SH-SY5Y (cell line): ENCODE data around the gene ARL3.

Experiments used
- GATA2 ChIP-seq: IDR thresholded peaks from 2 replicates; pipeline ENCODE4 v1.6.1; 2011; ENCODE audit warnings: mild to moderate bottlenecking, low read depth, low read length
- GATA3 ChIP-seq: IDR thresholded peaks from 2 replicates; pipeline ENCODE4 v1.6.1; 2011; ENCODE audit warnings: low read depth, mild to moderate bottlenecking, low read length, moderate library complexity

- no peak for TF ChIP-seq GATA2
- no peak for TF ChIP-seq GATA3
Observed at GRCh38 chr10:102629661-102630614, 84.3 kb downstream of the ARL3 start.
